ENCODE data around the gene HTRA2. TPM values are rescaled to one million over a fixed set of nuclear protein-coding genes. Genes with fewer than 3 reads are reported as not detected.

HTRA2 gene
- total RNA-seq, 1 experiment from 2014 or later = 24.9 TPM

DNA sequence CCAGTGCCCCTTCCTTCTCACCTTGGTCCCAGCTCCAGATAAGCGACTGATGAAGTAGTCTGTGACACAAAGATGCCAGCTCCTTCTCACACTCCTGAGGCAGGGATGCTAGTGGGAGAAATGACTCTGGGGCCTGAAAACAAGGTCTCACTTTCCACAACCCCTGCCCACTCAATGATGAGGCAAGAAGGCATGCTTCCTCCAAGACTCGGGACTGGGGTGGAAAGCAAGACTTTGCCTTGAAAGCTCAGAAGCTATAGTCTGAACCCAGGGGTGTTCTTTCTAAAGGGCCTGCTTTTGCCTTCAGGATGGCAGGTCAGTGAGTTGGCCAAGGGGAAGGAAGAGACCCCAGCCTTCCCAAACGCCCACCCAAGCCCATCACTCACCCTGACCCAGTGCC is 48.3 kb upstream of the HTRA2 start:
- no peak overlapping the region for H2BK5ac ChIP-seq (ENCODE audit: insufficient read length, low read length)
- H2AK5ac ChIP-seq (ENCODE audit: insufficient read length, low read length) = no peak overlapping the region
- H3K4me2 ChIP-seq (ENCODE audit: insufficient read depth, insufficient read length, low read length) = peak overlapping the region; percentile 81
- no peak for DNase-seq
- peaks cover 8% of the 10 kb centered on the region for H3K23me2 ChIP-seq (ENCODE audit: insufficient read length, low read depth, low read length, poor library complexity, severe bottlenecking)
- TF ChIP-seq, protein P1, sequence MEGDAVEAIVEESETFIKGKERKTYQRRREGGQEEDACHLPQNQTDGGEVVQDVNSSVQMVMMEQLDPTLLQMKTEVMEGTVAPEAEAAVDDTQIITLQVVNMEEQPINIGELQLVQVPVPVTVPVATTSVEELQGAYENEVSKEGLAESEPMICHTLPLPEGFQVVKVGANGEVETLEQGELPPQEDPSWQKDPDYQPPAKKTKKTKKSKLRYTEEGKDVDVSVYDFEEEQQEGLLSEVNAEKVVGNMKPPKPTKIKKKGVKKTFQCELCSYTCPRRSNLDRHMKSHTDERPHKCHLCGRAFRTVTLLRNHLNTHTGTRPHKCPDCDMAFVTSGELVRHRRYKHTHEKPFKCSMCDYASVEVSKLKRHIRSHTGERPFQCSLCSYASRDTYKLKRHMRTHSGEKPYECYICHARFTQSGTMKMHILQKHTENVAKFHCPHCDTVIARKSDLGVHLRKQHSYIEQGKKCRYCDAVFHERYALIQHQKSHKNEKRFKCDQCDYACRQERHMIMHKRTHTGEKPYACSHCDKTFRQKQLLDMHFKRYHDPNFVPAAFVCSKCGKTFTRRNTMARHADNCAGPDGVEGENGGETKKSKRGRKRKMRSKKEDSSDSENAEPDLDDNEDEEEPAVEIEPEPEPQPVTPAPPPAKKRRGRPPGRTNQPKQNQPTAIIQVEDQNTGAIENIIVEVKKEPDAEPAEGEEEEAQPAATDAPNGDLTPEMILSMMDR (conservative IDR thresholded peaks at IDR 0.05) = no peak
- no peak overlapping the region for H3K4ac ChIP-seq (ENCODE audit: low read depth, low read length)
- no peak overlapping the region for H3K18ac ChIP-seq (ENCODE audit: insufficient read length, low read depth, low read length)
- no peaks in the 10 kb centered on the region for H3K4me1 ChIP-seq (ENCODE audit: insufficient read depth, low read length)
- no peak overlapping the region for H3K27ac ChIP-seq (ENCODE audit: insufficient read length, low read depth, low read length)
- H3K9me3 ChIP-seq (ENCODE audit: control insufficient read depth, low read depth, low read length) = no peaks in the 10 kb centered on the region
- H4K91ac ChIP-seq (ENCODE audit: insufficient read length, low read depth, low read length) = no peak overlapping the region
- no peak overlapping the region for H2BK120ac ChIP-seq (ENCODE audit: low read depth, low read length, poor library complexity, severe bottlenecking)
- no peak overlapping the region for H3K14ac ChIP-seq (ENCODE audit: insufficient read depth, low read length)
- no peaks in the 10 kb centered on the region for H3K79me2 ChIP-seq (ENCODE audit: insufficient read depth, low read length)
- H2BK20ac ChIP-seq (ENCODE audit: low read depth, low read length, poor library complexity, severe bottlenecking) = no peak overlapping the region
- WGBS (ENCODE audit: extremely low coverage, insufficient read length, low lambda C conversion rate) = no CpG with 5 or more reads among the region's 3 CpGs
- no peaks in the 10 kb centered on the region for H3K79me1 ChIP-seq (ENCODE audit: insufficient read depth, low read depth, low read length, poor library complexity, severe bottlenecking)
- no peak overlapping the region for H2BK15ac ChIP-seq (ENCODE audit: low read depth, low read length)
- no peaks in the 10 kb centered on the region for H3K27me3 ChIP-seq (ENCODE audit: insufficient read depth, low read length)
- no peaks in the 10 kb centered on the region for H3K9me3 Mint-ChIP-seq
- no peaks in the 10 kb centered on the region for H3K27me3 Mint-ChIP-seq (ENCODE audit: low read depth)
- no peak overlapping the region for H4K8ac ChIP-seq (replicated peaks; ENCODE audit: insufficient read length, low read depth, low read length)
- H3K56ac ChIP-seq (ENCODE audit: insufficient read length, low read depth, low read length) = no peak overlapping the region
- H3K36me3 Mint-ChIP-seq (ENCODE audit: insufficient read depth in 1 of 3, low read depth in 3 of 3) = peaks cover 7 to 40% (median 35%) of the 10 kb centered on the region in 3 experiments; a peak in 6 of 7 replicates
- no peak overlapping the region for H4K5ac ChIP-seq (ENCODE audit: insufficient read length, low read depth, low read length)
- no peak overlapping the region for H2AFZ ChIP-seq (ENCODE audit: low read length)
- no peak overlapping the region for H3T11ph ChIP-seq (ENCODE audit: low read length)
- peaks cover 9 to 13% of the 10 kb centered on the region in 2 experiments for H3K4me1 Mint-ChIP-seq
- H3K9ac ChIP-seq (ENCODE audit: extremely low read depth, insufficient read length, low read length) = peak overlapping the region; percentile 41
- H2BK12ac ChIP-seq (ENCODE audit: insufficient read length, low read depth, low read length) = no peak overlapping the region
- no peak overlapping the region for H3K27ac Mint-ChIP-seq
- H4K20me1 ChIP-seq (ENCODE audit: control insufficient read depth, insufficient read depth, insufficient read length) = no peaks in the 10 kb centered on the region
- peak overlapping the region; percentile 100 for H3K4me3 Mint-ChIP-seq
- H3K23ac ChIP-seq (ENCODE audit: insufficient read length, low read depth, low read length) = no peak overlapping the region
